A673 (cell line): ENCODE results near the gene USP10. TPM values are rescaled to one million over a fixed set of nuclear protein-coding genes. Genes with fewer than 3 reads are reported as not detected.

ENCODE experiments used
- BruUV-seq: library from RNA; stranded (reverse); fragments of 400-500 nt; replicated peaks from 2 replicates; lab custom pipeline; 2021; lab: Mats Ljungman, UMichigan
- CTCF ChIA-PET: fragments of 300-600 bp; sonication (Branson Sonifier 250); formaldehyde crosslinking; loops from one replicate; lab custom pipeline; 2022; ENCODE audit warnings: antibody characterized with exemption; lab: Charles Lee
- POLR2A ChIA-PET: fragments of 300-600 bp; sonication (Branson Sonifier 250); formaldehyde crosslinking; loops from one replicate; lab custom pipeline; 2022; ENCODE audit warnings: antibody characterized with exemption; ENCODE audit not compliant: low non-redundant PET; lab: Charles Lee
- DNase-seq: peaks from one replicate; pipeline ENCODE4 v3.0.0-alpha.2; 2015; ENCODE audit warnings: low spot score
- H3K27ac ChIP-seq: fragments of 200-600 bp; sonication (generic); 2 replicates; pipeline ENCODE4 v1.5.1; 2016; ENCODE audit warnings: mixed run types, low read depth, mild to moderate bottlenecking, mixed read lengths, antibody characterized with exemption, low read length; ENCODE audit not compliant: poor library complexity, severe bottlenecking
- H3K27me3 ChIP-seq: fragments of 200-600 bp; sonication (generic); replicated peaks from 2 replicates; pipeline ENCODE4 v1.6.1; 2017; ENCODE audit warnings: mixed run types, low read depth, mild to moderate bottlenecking, mixed read lengths, antibody characterized with exemption, low read length; ENCODE audit not compliant: insufficient read depth, poor library complexity
- H3K36me3 ChIP-seq: fragments of 200-600 bp; sonication (generic); 2 replicates; pipeline ENCODE4 v1.6.1; 2016; ENCODE audit warnings: mixed run types, mild to moderate bottlenecking, mixed read lengths, antibody characterized with exemption, low read length; ENCODE audit not compliant: insufficient read depth, poor library complexity, severe bottlenecking
- H3K4me1 ChIP-seq: fragments of 200-600 bp; sonication (generic); 2 replicates; pipeline ENCODE4 v1.6.1; 2017; ENCODE audit warnings: mixed run types, mild to moderate bottlenecking, mixed read lengths, antibody characterized with exemption, low read length; ENCODE audit not compliant: insufficient read depth, poor library complexity, severe bottlenecking
- H3K4me3 ChIP-seq: fragments of 200-600 bp; sonication (generic); 2 replicates; pipeline ENCODE4 v1.5.1; 2016; ENCODE audit warnings: low read depth, mixed run types, mild to moderate bottlenecking, mixed read lengths, low read length; ENCODE audit not compliant: poor library complexity, severe bottlenecking
- H3K9me3 ChIP-seq: fragments of 200-600 bp; sonication (generic); 2 replicates; pipeline ENCODE4 v1.6.1; 2016; ENCODE audit warnings: mixed run types, low read depth, mild to moderate bottlenecking, mixed read lengths, antibody characterized with exemption, low read length; ENCODE audit not compliant: poor library complexity, severe bottlenecking
- EZH2 ChIP-seq: fragments of 200-600 bp; sonication (generic); IDR thresholded peaks from 2 replicates; pipeline ENCODE4 v1.6.1; 2017; ENCODE audit warnings: borderline replicate concordance, low read depth, mild to moderate bottlenecking, mixed read lengths, antibody characterized with exemption, low read length; ENCODE audit not compliant: poor library complexity, severe bottlenecking
- intact Hi-C: fragments of 100-400 bp; cut with micrococcal nuclease; formaldehyde crosslinking; loops from one replicate; pipeline ENCODE4 v1.10.0; 2022; ENCODE audit not compliant: unreplicated experiment
- total RNA-seq: library from RNA; stranded (reverse); gene quantifications from 2 replicates; pipeline ENCODE4 v1.2.3, GENCODE V29; 2021
- TF ChIP-seq, protein P1 (sequence below): fragments of 300-800, 200-600 bp; sonication (generic); conservative IDR thresholded peaks from 2 replicates; pipeline ENCODE4 v1.5.1; 2017; ENCODE audit warnings: low read depth, mild to moderate bottlenecking, antibody characterized with exemption, low read length, moderate library complexity, mixed read lengths

Gene USP10
- total RNA-seq, 1 experiment from 2014 or later = 171 TPM

DNA sequence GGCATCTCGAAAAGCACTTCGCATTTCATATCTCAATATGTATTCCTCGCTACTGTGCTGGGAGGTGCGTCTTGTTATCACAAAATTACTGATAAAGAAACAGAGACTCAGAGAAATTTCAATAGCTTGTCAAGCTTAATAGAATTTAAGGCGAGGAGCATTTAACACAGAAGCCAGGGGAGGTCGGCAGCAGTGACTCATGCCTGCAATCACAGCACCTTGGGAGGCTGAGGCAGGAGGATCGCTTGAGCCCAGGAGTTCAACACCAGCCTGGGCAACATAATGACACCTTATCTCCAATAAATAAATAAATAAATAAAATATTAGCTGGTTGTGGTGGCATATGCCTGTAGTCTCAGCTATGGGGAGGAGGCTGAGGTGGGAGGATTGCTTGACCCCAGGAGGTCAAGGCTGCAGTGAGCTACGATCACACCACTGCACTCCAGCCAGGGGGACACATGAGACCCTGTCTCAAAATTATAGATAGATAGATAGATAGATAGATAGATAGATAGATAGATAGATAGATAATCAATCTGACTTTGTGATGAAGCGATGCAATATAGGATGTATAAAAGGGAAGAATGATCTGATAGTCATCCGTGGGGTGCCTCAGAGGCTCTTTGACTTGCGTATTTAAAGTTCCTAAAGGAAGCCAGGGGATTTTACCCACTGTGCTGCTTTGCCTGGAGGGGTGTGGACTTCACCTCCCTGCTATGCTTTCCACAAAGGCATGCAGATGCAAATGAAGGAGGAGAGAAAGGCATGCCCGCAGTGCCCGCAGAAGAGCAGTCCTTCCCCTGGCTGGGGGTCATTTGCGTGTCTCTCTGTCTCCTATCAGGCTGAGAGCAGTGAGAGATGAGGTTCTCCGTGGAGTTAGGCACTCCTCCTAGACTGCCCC, 15.9 kb upstream of the USP10 start:
- H3K27me3 ChIP-seq = no peaks in the 10 kb centered on the region
- no peak for DNase-seq
- no peaks in the 10 kb centered on the region for H3K4me1 ChIP-seq
- H3K27ac ChIP-seq = no peak overlapping the region
- no peak overlapping the region for H3K4me3 ChIP-seq
- BruUV-seq = no TSS peak
- H3K36me3 ChIP-seq = no peaks in the 10 kb centered on the region
- no peaks in the 10 kb centered on the region for H3K9me3 ChIP-seq
- no peak for TF ChIP-seq EZH2
- TF ChIP-seq, protein P1, sequence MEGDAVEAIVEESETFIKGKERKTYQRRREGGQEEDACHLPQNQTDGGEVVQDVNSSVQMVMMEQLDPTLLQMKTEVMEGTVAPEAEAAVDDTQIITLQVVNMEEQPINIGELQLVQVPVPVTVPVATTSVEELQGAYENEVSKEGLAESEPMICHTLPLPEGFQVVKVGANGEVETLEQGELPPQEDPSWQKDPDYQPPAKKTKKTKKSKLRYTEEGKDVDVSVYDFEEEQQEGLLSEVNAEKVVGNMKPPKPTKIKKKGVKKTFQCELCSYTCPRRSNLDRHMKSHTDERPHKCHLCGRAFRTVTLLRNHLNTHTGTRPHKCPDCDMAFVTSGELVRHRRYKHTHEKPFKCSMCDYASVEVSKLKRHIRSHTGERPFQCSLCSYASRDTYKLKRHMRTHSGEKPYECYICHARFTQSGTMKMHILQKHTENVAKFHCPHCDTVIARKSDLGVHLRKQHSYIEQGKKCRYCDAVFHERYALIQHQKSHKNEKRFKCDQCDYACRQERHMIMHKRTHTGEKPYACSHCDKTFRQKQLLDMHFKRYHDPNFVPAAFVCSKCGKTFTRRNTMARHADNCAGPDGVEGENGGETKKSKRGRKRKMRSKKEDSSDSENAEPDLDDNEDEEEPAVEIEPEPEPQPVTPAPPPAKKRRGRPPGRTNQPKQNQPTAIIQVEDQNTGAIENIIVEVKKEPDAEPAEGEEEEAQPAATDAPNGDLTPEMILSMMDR = no peak
- intact Hi-C loops = no loop called here
- CTCF ChIA-PET = no interaction called here
- POLR2A ChIA-PET = interaction anchor here (0.6 kb wide), 1 partner anchor 497 kb away, joined by 4 read pairs; the partner anchor contains the start of gene TAF1C

DNA sequence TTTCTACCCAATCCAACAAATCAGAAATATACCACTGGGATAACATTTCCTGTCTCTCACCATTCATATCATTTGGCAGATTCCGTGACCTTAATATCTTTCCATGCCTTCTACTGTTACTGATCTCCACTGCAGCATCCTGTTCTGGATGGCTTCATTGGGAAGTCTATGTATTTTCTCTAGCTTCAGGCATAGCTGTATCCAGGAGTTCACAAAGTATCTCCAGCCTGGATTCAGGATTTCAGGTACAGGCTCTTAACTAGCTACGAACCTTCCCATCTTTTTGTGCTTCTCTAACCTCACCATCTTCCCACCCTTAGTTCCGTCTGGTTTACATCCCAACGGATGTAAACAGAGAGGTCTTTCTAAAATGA, 15.2 kb upstream of the USP10 start:
- H3K4me1 ChIP-seq = no peaks in the 10 kb centered on the region
- CTCF ChIA-PET = no interaction called here
- TF ChIP-seq, protein P1 = no peak
- TF ChIP-seq EZH2 = no peak
- POLR2A ChIA-PET = interaction anchor here (0.6 kb wide), 2 partner anchors 12 to 497 kb away, joined by 4 read pairs; partner anchors contain the start of gene TAF1C
- H3K36me3 ChIP-seq = no peaks in the 10 kb centered on the region
- no peaks in the 10 kb centered on the region for H3K27me3 ChIP-seq
- H3K4me3 ChIP-seq = no peak overlapping the region
- DNase-seq = no peak
- no peak overlapping the region for H3K27ac ChIP-seq
- no TSS peak for BruUV-seq
- intact Hi-C loops = no loop called here
- no peaks in the 10 kb centered on the region for H3K9me3 ChIP-seq

DNA sequence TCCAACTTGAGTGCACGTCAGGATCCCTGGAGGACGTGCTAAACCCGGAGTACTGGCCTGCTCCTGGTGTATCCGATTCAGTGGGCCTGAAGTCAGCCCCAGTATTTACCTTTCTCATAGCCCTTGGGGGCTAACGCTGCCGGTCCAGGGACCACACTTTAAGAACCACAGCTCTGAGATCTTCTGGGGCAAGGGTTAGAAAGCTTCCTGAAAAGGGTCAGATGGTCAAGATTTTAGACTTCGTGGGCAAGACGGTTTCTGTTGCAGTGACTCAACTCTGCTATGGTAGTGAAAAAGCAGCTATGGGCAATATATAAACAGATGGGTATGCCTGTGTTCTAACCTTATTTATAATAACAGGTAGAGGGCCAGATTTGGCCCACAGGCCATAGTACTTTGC, 14.6 kb upstream of the USP10 start:
- Histone ChIP-seq H3K4me3 (no peak overlapping the region), H3K36me3 (no peaks in the 10 kb centered on the region), H3K4me1 (no peaks in the 10 kb centered on the region), H3K27me3 (no peaks in the 10 kb centered on the region), H3K9me3 (no peaks in the 10 kb centered on the region), H3K27ac (no peak overlapping the region)
- TF ChIP-seq, protein P1 = no peak
- no peak for TF ChIP-seq EZH2
- BruUV-seq = no TSS peak
- CTCF ChIA-PET = no interaction called here
- DNase-seq = no peak
- intact Hi-C loops = no loop called here
- POLR2A ChIA-PET = interaction anchor here (0.6 kb wide), 1 partner anchor 13 kb away, joined by 4 read pairs; no protein-coding TSS in a partner anchor
